ENCODE results near the gene FAM107A.

DNA sequence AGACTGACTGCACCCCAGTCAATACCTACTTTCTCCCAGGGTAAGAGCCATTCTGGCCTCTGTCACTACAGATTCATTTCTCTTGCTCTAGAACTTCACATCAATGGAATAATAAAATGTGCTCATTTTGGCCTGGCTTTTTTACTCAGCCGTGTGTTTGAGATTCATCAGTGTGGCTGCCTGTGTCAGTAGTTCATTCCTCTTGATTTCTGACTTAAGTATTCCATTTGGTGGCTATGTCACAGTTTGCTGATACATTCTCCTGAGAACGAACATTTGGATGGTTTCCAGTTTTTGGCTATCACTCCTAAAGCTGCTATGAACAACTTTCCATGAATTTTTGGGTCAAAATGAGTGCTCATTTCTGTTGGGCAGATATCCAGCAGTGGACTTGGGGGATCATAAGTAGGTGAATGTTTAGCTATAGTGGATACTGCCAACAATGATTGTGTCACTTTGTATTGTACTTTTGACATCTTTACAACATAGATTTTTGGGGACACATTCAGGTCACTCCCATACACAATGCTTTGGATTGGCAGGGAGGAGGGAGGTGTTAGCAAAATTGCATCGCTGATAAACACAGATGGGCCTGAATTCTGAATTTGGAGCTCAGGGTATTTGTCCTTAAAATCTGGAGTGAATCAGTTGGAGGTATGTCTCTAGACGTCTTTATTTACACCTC is 19.8 kb upstream of the FAM107A start:
- TF ChIP-seq, protein P1, sequence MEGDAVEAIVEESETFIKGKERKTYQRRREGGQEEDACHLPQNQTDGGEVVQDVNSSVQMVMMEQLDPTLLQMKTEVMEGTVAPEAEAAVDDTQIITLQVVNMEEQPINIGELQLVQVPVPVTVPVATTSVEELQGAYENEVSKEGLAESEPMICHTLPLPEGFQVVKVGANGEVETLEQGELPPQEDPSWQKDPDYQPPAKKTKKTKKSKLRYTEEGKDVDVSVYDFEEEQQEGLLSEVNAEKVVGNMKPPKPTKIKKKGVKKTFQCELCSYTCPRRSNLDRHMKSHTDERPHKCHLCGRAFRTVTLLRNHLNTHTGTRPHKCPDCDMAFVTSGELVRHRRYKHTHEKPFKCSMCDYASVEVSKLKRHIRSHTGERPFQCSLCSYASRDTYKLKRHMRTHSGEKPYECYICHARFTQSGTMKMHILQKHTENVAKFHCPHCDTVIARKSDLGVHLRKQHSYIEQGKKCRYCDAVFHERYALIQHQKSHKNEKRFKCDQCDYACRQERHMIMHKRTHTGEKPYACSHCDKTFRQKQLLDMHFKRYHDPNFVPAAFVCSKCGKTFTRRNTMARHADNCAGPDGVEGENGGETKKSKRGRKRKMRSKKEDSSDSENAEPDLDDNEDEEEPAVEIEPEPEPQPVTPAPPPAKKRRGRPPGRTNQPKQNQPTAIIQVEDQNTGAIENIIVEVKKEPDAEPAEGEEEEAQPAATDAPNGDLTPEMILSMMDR (IDR thresholded peaks at IDR 0.05; ENCODE audit: low read depth, low read length), result no peak
- TF ChIP-seq EZH2phosphoT487 (IDR thresholded peaks at IDR 0.05; ENCODE audit: low read depth), result no peak

Data from OCI-LY3 (cell line).